ENCODE results near the gene ADAMTS2.

ADAMTS2 gene

GRCh38 chr5:179345433-179346321 is at the start of gene ADAMTS2:
TSS of gene ADAMTS2 (minus strand) at chr5:179345461. CDS start at chr5:179345328, 133 bp downstream.
- peak within 1 kb of the TSS; percentile 81 for H3K4me3 ChIP-seq (ENCODE audit: low read depth, low read length)
- DNase-seq (ENCODE audit: low read depth), result peak; percentile 68
- TF ChIP-seq, protein P1, sequence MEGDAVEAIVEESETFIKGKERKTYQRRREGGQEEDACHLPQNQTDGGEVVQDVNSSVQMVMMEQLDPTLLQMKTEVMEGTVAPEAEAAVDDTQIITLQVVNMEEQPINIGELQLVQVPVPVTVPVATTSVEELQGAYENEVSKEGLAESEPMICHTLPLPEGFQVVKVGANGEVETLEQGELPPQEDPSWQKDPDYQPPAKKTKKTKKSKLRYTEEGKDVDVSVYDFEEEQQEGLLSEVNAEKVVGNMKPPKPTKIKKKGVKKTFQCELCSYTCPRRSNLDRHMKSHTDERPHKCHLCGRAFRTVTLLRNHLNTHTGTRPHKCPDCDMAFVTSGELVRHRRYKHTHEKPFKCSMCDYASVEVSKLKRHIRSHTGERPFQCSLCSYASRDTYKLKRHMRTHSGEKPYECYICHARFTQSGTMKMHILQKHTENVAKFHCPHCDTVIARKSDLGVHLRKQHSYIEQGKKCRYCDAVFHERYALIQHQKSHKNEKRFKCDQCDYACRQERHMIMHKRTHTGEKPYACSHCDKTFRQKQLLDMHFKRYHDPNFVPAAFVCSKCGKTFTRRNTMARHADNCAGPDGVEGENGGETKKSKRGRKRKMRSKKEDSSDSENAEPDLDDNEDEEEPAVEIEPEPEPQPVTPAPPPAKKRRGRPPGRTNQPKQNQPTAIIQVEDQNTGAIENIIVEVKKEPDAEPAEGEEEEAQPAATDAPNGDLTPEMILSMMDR (conservative IDR thresholded peaks at IDR 0.05; ENCODE audit: low read depth, low read length), result no peak

GRCh38 chr5:179393078-179393477 is 47.8 kb upstream of the ADAMTS2 start:
- TF ChIP-seq, protein P1 (conservative IDR thresholded peaks at IDR 0.05; ENCODE audit: low read depth, low read length), result no peak
- peak; percentile 80 for DNase-seq (ENCODE audit: low read depth)
- H3K4me3 ChIP-seq (ENCODE audit: low read depth, low read length), result no peak overlapping the region

GRCh38 chr5:179387151-179388110 is 42.2 kb upstream of the ADAMTS2 start:
- no peak for DNase-seq (ENCODE audit: low read depth)

DNA sequence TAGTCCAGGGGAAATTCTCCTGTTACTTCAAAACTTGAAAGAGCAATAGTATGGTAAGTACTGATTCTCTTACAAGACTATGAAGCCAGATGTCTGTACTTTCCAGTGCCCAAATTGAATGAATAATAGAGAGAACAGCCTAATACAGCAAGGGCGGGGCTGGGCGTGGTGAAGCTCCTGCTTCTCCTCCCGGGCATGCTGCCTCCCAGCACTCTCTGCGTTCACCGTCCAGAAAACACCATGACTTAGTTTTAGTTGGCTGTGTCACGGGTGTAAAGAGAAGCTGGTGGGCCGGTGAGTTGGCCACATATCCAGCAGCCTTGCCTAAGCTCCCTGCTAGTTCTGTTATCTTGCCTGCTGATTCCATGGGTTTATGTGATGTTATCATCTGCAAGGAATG is 40.7 kb upstream of the ADAMTS2 start:
- DNase-seq (ENCODE audit: low read depth), result no peak
- TF ChIP-seq, protein P1 (conservative IDR thresholded peaks at IDR 0.05; ENCODE audit: low read depth, low read length), result no peak

More at GRCh38 chr5:179387151-179388110, 42.2 kb upstream of the ADAMTS2 start:
- no peak overlapping the region for H3K4me3 ChIP-seq (ENCODE audit: low read depth, low read length)
- TF ChIP-seq, protein P1 (conservative IDR thresholded peaks at IDR 0.05; ENCODE audit: low read depth, low read length), result no peak

DNA sequence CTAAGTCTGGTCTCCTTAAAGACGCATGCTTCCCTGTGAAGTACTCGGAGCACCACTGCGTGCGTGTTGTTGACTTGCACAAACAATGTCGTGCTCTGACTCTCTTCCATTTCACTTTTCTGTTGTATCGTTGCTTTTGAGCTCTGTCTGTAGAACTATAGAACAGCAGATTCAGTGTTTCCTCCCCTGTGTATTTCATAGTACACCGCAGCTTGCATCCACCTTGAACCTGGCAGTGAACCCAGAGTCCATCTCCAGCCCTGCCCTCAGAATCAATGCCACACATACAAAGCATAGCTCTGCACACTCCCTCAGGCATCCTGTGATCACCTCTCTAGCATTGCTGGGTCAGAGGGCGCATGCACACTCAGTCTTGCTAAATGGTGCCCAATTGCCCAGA is 37.2 kb upstream of the ADAMTS2 start:
- H3K4me3 ChIP-seq (ENCODE audit: low read depth, low read length), result no peak overlapping the region
- TF ChIP-seq, protein P1 (conservative IDR thresholded peaks at IDR 0.05; ENCODE audit: low read depth, low read length), result no peak
- DNase-seq (ENCODE audit: low read depth), result no peak

More for the DNA sequence above, 40.7 kb upstream of the ADAMTS2 start:
- no peak overlapping the region for H3K4me3 ChIP-seq (ENCODE audit: low read depth, low read length)

- DNase-seq (ENCODE audit: low read depth), result no peak
- TF ChIP-seq, protein P1 (conservative IDR thresholded peaks at IDR 0.05; ENCODE audit: low read depth, low read length), result no peak
- H3K4me3 ChIP-seq (ENCODE audit: low read depth, low read length), result no peak overlapping the region
Observed at GRCh38 chr5:179381691-179382090, 36.4 kb upstream of the ADAMTS2 start.

All from choroid plexus epithelial cell (primary cell).